T-helper 22 cell (primary cell): ENCODE measurements around the gene PPIG.
"Not testable (repeated sequence)": the region's sequence is repeated elsewhere in the genome, so short reads cannot be mapped to it uniquely, and the experiment has no call there.

Experiments used
- DNase-seq: peaks from one replicate; pipeline ENCODE4 v3.0.0-alpha.2; 2020; ENCODE audit warnings: low read depth

Gene PPIG

GRCh38 chr2:169590804-169591203 is 6.7 kb downstream of the PPIG start:
- DNase-seq = no peak

- not testable (repeated sequence) for DNase-seq
Observed at GRCh38 chr2:169596546-169596945, 12.4 kb downstream of the PPIG start.

GRCh38 chr2:169598982-169599381 is 14.8 kb downstream of the PPIG start:
- DNase-seq = no peak

- DNase-seq = no peak
Observed at GRCh38 chr2:169599568-169599967, 15.4 kb downstream of the PPIG start.

- no peak for DNase-seq
Observed at GRCh38 chr2:169609264-169609663, 25.1 kb downstream of the PPIG start.

- no peak for DNase-seq
Observed at GRCh38 chr2:169613876-169614275, 29.7 kb downstream of the PPIG start.

GRCh38 chr2:169615982-169616381 is 31.8 kb downstream of the PPIG start:
- not testable (repeated sequence) for DNase-seq

GRCh38 chr2:169619946-169620345 is 35.8 kb downstream of the PPIG start:
- DNase-seq = no peak

- DNase-seq = no peak
Observed at GRCh38 chr2:169620509-169620908, 36.4 kb downstream of the PPIG start.

GRCh38 chr2:169623235-169623634 is 39.1 kb downstream of the PPIG start:
- DNase-seq = no peak

GRCh38 chr2:169625781-169626180 is 41.6 kb downstream of the PPIG start:
- DNase-seq = no peak

GRCh38 chr2:169636440-169637097 is 52.4 kb downstream of the PPIG start:
- DNase-seq = no peak

GRCh38 chr2:169637620-169638019 is 53.5 kb downstream of the PPIG start:
- DNase-seq = no peak

GRCh38 chr2:169640104-169640503 is 56.0 kb downstream of the PPIG start:
- DNase-seq = no peak

- no peak for DNase-seq
Observed at GRCh38 chr2:169641464-169641863, 57.3 kb downstream of the PPIG start.

GRCh38 chr2:169644173-169644572 is 60.0 kb downstream of the PPIG start:
- no peak for DNase-seq

GRCh38 chr2:169647496-169647895 is 63.3 kb downstream of the PPIG start:
- no peak for DNase-seq

- no peak for DNase-seq
Observed at GRCh38 chr2:169649278-169649677, 65.1 kb downstream of the PPIG start.

- DNase-seq = no peak
Observed at GRCh38 chr2:169653636-169654035, 69.5 kb downstream of the PPIG start.

GRCh38 chr2:169656164-169656563 is 72.0 kb downstream of the PPIG start:
- no peak for DNase-seq

- no peak for DNase-seq
Observed at GRCh38 chr2:169658877-169659276, 74.7 kb downstream of the PPIG start.

GRCh38 chr2:169659320-169659719 is 75.2 kb downstream of the PPIG start:
- DNase-seq = no peak

GRCh38 chr2:169661265-169661664 is 77.1 kb downstream of the PPIG start:
- DNase-seq = no peak

- DNase-seq = no peak
Observed at GRCh38 chr2:169662744-169663143, 78.6 kb downstream of the PPIG start.

- DNase-seq = no peak
Observed at GRCh38 chr2:169663247-169663646, 79.1 kb downstream of the PPIG start.
